Prostate gland (tissue), 2 donors: ENCODE data around the gene KLF7. TPM values are rescaled to one million over a fixed set of nuclear protein-coding genes. Genes with fewer than 3 reads are reported as not detected.

Source experiments
- DNase-seq: peaks from one replicate; pipeline ENCODE4 v3.0.0-alpha.2; 2019; ENCODE audit warnings: low spot score
- H3K27ac ChIP-seq, 2 donors: fragments of 200-600 bp; sonication (generic); 2 replicates each; pipeline ENCODE4 v1.5.1; 2017 to 2019
- H3K27me3 ChIP-seq: fragments of 200-600 bp; sonication (generic); replicated peaks from 2 replicates; pipeline ENCODE4 v1.5.1; 2019; ENCODE audit not compliant: insufficient read depth
- H3K36me3 ChIP-seq, 2 donors: fragments of 200-600 bp; sonication (generic); 1 replicate in 1 of 2; 2 replicates in 1 of 2; pipeline versions ENCODE4 v1.5.1 to v1.8.1; 2017 to 2019
- H3K4me1 ChIP-seq: fragments of 200-600 bp; sonication (generic); replicated peaks from 2 replicates; pipeline ENCODE4 v1.5.1; 2019
- H3K4me3 ChIP-seq, 2 donors: fragments of 200-600 bp; sonication (generic); 2 replicates each; pipeline ENCODE4 v1.5.1; 2017 to 2019
- H3K9me3 ChIP-seq: fragments of 200-600 bp; sonication (generic); 2 replicates; pipeline ENCODE4 v1.5.1; 2017
- CTCF ChIP-seq, 4 experiments: fragments of 200-600 bp in 2 of 4; fragments of 450-650 bp in 2 of 4; sonication (generic) in 2 of 4; IDR thresholded peaks; 1 replicate in 3 of 4; 2 replicates in 1 of 4; pipeline ENCODE4 v1.5.1; 2016 to 2019; ENCODE audit warnings: antibody characterized with exemption in 4 of 4, mild to moderate bottlenecking in 2 of 4, moderate library complexity in 2 of 4
- POLR2A ChIP-seq: fragments of 450-650 bp; IDR thresholded peaks from one replicate; pipeline ENCODE4 v1.6.1; 2016; ENCODE audit warnings: antibody characterized with exemption, mild to moderate bottlenecking
- POLR2AphosphoS5 ChIP-seq: sonication (generic); formaldehyde crosslinking; IDR thresholded peaks from one replicate; pipeline ENCODE4 v1.6.1; 2017; ENCODE audit warnings: antibody characterized with exemption
- WGBS: methylation state at CpG from one replicate; pipeline ENCODE4 v1.1.5; 2018; 5-methylcytosine and 5-hydroxymethylcytosine counted together
- intact Hi-C: fragments of 100-400 bp; cut with DNase I; formaldehyde crosslinking; loops from one replicate; pipeline ENCODE4 v1.14.2; 2022
- total RNA-seq, 2 donors: library from RNA; depleted of rRNA; stranded (reverse); fragments of >200 nt; gene quantifications; one replicate each; pipeline ENCODE4 v1.1.0, GENCODE V29; 2016

KLF7 gene
- total RNA-seq, 2 donors from 2014 or later = 10.2 to 23.9 TPM

GRCh38 chr2:207111757-207112156 is 54.0 kb downstream of the KLF7 start:
- WGBS = 81% methylated on average over 4 of the region's 4 CpGs
- intact Hi-C loops = no loop called here
- Histone ChIP-seq H3K4me1 (no peaks in the 10 kb centered on the region), H3K27me3 (no peaks in the 10 kb centered on the region), H3K36me3 (no peaks in the 10 kb centered on the region), H3K4me3 (no peak overlapping the region), H3K9me3 (no peaks in the 10 kb centered on the region), H3K27ac (no peak overlapping the region)
- TF ChIP-seq POLR2A = no peak
- TF ChIP-seq POLR2AphosphoS5 = no peak
- TF ChIP-seq CTCF (IDR thresholded peaks at IDR 0.05) = no peak
- DNase-seq = no peak

- no peak overlapping the region for H3K27ac ChIP-seq
- DNase-seq = no peak
- intact Hi-C loops = no loop called here
- WGBS = 82% methylated on average over 2 of the region's 2 CpGs
- no peaks in the 10 kb centered on the region for H3K4me1 ChIP-seq
- no peaks in the 10 kb centered on the region for H3K36me3 ChIP-seq
- no peak overlapping the region for H3K4me3 ChIP-seq
- H3K27me3 ChIP-seq = no peaks in the 10 kb centered on the region
- no peaks in the 10 kb centered on the region for H3K9me3 ChIP-seq
- TF ChIP-seq POLR2AphosphoS5 (no peak), POLR2A (no peak), CTCF (IDR thresholded peaks at IDR 0.05) (no peak)
These were observed 55.0 kb downstream of the KLF7 start for GRCh38 chr2:207110715-207111114.

GRCh38 chr2:207110310-207110709 is 55.4 kb downstream of the KLF7 start:
- WGBS = 90% methylated on average over 7 of the region's 7 CpGs
- H3K36me3 ChIP-seq = no peaks in the 10 kb centered on the region
- no peak overlapping the region for H3K4me3 ChIP-seq
- no peaks in the 10 kb centered on the region for H3K4me1 ChIP-seq
- H3K27ac ChIP-seq = no peak overlapping the region
- no peaks in the 10 kb centered on the region for H3K27me3 ChIP-seq
- DNase-seq = no peak
- TF ChIP-seq POLR2A (no peak), POLR2AphosphoS5 (no peak), CTCF (IDR thresholded peaks at IDR 0.05) (no peak)
- intact Hi-C loops = no loop called here
- H3K9me3 ChIP-seq = no peaks in the 10 kb centered on the region

GRCh38 chr2:207109768-207110167 is 56.0 kb downstream of the KLF7 start:
- 70% methylated on average over 5 of the region's 5 CpGs for WGBS
- no peak for DNase-seq
- Histone ChIP-seq H3K36me3 (no peaks in the 10 kb centered on the region), H3K4me1 (no peaks in the 10 kb centered on the region), H3K4me3 (no peak overlapping the region), H3K9me3 (no peaks in the 10 kb centered on the region), H3K27ac (no peak overlapping the region), H3K27me3 (no peaks in the 10 kb centered on the region)
- intact Hi-C loops = no loop called here
- no peak for TF ChIP-seq CTCF (IDR thresholded peaks at IDR 0.05)
- TF ChIP-seq POLR2AphosphoS5 = no peak
- no peak for TF ChIP-seq POLR2A

- Histone ChIP-seq H3K4me3 (no peak overlapping the region), H3K9me3 (no peaks in the 10 kb centered on the region), H3K27ac (no peak overlapping the region), H3K36me3 (no peaks in the 10 kb centered on the region), H3K27me3 (no peaks in the 10 kb centered on the region), H3K4me1 (no peaks in the 10 kb centered on the region)
- intact Hi-C loops = no loop called here
- TF ChIP-seq CTCF (IDR thresholded peaks at IDR 0.05) (no peak), POLR2A (no peak), POLR2AphosphoS5 (no peak)
- 44% methylated on average over 1 of the region's 1 CpG for WGBS
- DNase-seq = no peak
These were observed 57.3 kb downstream of the KLF7 start for GRCh38 chr2:207108440-207108839.
